Retinal pigment epithelial cell (primary cell): Measurements from ENCODE around the gene KLC4.

Experiments
- DNase-seq: peaks from one replicate; pipeline ENCODE4 v3.0.0-alpha.2; 2010; ENCODE audit warnings: low read depth
- H3K4me3 ChIP-seq: 2 replicates; pipeline ENCODE4 v1.5.1; 2011; ENCODE audit warnings: mild to moderate bottlenecking, low read length, control low read depth, moderate library complexity
- TF ChIP-seq, protein P1 (sequence below): conservative IDR thresholded peaks from 2 replicates; pipeline ENCODE4 v1.5.1; 2011; ENCODE audit warnings: low read depth, low read length, control low read depth, inconsistent platforms

Gene KLC4

DNA sequence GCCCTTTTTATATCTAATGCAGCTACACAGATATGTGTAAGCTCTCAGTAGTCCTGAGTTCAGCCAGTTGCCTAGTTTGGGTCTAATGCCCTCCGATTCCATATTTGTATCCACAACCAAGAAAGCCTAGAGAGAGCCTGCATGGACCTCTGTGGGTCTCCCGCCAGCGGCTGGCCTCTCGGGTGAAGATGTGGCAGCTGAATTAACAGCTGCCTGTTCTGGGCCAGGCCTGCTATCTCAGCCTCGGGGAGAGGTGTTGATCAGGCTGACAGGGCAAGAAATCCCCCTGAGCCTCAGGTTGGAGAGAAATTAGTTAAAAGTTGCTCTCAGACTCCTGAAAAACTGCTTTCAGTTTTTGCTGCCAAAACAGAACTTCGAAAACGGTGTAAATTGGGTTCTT, 36.5 kb downstream of the KLC4 start:
- TF ChIP-seq, protein P1, sequence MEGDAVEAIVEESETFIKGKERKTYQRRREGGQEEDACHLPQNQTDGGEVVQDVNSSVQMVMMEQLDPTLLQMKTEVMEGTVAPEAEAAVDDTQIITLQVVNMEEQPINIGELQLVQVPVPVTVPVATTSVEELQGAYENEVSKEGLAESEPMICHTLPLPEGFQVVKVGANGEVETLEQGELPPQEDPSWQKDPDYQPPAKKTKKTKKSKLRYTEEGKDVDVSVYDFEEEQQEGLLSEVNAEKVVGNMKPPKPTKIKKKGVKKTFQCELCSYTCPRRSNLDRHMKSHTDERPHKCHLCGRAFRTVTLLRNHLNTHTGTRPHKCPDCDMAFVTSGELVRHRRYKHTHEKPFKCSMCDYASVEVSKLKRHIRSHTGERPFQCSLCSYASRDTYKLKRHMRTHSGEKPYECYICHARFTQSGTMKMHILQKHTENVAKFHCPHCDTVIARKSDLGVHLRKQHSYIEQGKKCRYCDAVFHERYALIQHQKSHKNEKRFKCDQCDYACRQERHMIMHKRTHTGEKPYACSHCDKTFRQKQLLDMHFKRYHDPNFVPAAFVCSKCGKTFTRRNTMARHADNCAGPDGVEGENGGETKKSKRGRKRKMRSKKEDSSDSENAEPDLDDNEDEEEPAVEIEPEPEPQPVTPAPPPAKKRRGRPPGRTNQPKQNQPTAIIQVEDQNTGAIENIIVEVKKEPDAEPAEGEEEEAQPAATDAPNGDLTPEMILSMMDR = no peak
- DNase-seq = no peak
- H3K4me3 ChIP-seq = no peak overlapping the region

DNA sequence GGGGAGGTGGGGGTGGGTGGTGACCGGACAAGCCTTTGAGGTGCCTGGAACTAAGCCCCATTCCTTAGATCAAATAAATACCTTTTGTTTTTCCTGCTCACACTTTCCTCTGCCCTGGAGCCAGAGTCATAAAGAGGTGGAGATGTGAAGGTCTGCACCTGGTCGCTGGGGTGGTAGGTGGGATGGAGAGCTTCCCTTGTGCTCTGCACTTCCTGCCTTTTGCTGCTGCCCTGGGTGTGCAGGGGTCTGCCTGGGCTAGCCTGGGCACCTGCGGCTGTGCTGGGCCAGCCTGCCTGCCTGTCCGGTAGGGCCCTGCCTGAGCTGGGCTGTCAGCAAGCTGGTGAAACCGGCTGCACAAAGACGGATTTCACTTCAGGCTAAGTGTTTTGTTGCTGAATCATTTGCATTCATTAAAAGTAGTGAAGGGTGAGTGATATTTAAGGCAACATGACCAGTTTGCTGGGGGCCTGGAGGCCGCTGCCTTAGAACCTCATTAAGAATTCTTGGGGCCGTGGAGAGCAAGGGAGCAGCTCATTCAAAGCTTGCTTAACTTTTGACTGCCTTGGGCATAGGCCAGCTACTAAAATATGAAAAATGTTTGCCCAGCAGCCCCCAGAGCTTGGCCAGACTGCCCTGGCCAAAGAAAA, 37.1 kb downstream of the KLC4 start:
- TF ChIP-seq, protein P1 = no peak
- H3K4me3 ChIP-seq = no peak overlapping the region
- peak; percentile 83 for DNase-seq

DNA sequence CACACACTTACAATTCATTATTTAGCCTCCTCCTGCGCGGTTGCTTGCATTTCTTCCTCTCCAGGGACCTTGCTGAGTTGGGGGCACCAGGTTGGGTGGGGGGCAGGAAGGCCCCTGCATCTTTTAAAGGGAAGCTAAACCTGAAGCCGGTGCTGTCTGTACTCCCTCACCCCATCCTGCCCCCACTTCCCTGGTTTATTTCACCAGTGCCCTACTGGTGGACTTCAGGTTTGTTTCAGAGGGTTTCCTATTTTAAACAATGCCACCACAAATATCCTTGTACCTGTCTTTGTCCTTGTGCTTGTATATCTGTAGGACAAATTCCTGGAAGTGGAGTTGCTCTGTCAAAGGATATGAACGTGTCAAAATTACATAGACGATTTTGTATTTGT, 37.7 kb downstream of the KLC4 start:
- H3K4me3 ChIP-seq = no peak overlapping the region
- TF ChIP-seq, protein P1 = no peak

DNA sequence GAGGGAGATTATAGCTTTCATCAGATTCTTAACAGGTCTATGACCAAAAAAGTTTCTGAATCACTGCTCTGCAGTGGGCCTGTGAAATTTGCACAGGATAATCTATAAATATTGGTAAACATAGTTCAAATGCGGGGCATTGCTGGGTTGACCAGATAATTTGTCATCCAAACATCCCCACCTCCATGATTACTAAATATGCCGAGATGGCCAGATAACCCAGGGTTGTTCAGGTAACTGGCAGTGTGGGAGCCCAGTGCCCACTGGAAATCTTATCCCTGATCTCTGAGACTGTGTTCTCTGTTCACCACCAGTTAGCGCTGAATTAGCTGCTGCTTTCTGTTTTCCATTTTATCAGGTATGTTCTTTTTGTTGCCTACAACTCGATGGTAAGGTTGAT, 38.1 kb downstream of the KLC4 start:
- no peak for DNase-seq
- TF ChIP-seq, protein P1 = no peak
- H3K4me3 ChIP-seq = no peak overlapping the region

More for the DNA sequence above, 37.7 kb downstream of the KLC4 start:
- no peak for DNase-seq

DNA sequence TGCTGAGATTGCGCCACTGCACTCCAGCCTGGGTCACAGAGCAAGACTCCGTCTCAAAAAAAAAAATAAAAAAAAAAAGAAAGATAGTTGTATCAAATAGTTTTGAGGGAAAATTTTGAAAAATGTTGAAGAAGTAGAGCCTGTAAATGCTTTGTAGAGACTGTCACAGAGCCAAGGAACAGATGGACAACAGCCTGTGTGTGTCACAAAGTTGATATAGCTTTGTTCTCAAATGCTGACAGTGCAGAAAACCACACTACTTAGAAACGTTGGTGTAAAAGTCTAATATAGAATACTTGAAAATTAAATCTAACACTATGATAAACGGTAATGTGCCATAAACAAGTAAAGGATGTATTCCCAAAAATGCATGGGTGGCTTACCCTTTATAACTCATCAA, 42.1 kb downstream of the KLC4 start:
- TF ChIP-seq, protein P1 = no peak
- no peak for DNase-seq
- no peak overlapping the region for H3K4me3 ChIP-seq

DNA sequence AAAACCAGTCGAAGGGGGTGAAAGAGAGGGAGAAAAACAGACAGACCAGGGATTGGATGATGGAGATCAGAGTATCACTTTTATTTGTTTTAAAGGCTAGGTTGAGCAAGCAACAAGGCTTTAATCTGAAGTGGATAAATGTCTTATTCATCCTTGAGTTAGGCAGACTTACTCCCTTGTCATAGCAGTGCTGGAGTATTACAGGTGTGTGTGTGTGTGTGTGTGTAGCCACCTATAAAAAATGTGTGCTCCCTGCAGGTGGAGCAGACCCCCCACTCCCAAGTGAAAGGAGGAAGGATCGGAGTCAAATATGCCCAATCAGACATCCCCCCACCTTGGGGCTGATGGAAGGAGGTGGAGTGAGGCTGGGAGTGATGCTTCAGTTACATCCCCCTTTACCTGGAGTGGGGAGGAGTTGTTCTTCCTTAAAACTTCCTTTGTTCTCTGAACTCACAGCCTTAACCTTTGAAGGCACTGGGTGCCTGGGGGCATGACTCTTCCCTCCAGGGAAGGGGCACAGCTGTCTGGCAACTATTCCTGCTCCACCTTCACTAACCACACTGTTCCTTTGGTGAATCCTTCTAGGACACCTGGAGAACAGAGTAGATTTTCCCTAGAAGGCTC, 43.9 kb downstream of the KLC4 start:
- DNase-seq = no peak
- TF ChIP-seq, protein P1 = no peak
- H3K4me3 ChIP-seq = no peak overlapping the region

DNA sequence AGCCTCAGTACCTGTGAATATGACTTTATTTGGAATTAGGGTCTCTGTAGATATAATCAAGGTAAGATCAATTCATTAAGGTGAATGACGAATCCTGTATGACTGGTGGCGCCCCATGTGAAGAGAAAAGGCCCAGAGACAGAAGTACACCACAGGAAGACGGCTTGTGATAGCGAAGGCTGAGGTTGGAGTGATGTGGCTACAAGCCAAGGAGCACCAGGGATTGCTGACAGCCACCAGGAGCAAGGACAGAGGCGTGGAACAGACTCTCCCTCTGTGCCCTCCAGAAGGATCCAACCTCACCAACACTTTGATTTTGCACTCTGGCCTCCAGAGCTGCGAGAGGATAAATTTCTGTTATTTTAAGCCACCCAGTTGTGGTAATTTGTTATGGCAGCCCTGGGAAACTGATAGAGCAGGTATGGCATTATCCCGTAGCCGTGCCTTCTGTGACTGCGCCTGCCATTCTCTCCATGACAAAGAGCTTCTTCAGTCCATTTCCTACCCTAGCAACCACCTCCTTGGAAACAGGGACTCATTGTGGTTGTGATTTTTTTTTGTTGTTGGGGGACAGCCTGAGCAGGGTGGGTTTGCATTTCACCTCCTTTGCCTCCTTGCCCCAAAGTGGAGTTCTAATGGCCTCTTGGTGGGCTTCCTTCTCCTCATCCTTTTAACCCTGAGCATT, 46.2 kb downstream of the KLC4 start:
- H3K4me3 ChIP-seq = no peak overlapping the region
- TF ChIP-seq, protein P1 = no peak
- DNase-seq = no peak
